ENCODE data around the gene PIAS1. TPM values are rescaled to one million over a fixed set of nuclear protein-coding genes. Genes with fewer than 3 reads are reported as not detected.

The PIAS1 gene
- 2.9 and 5.2 TPM in 2 replicates for total RNA-seq

GRCh38 chr15:68053701-68054627, at the start of gene PIAS1:
Gene PIAS1 (plus strand): TSS chr15:68054315. CDS start chr15:68054327, 12 bp downstream.

GRCh38 chr15:68204776-68205557, 150.9 kb downstream of the PIAS1 start, which contains the start of gene CALML4:
Gene CALML4 (minus strand): TSS chr15:68205332. CDS start chr15:68205247, 85 bp downstream.

GRCh38 chr15:68229386-68230156, 175.5 kb downstream of the PIAS1 start, which contains the start of gene CLN6:
Gene CLN6 (minus strand): TSS chr15:68229728. CDS start chr15:68229584, 144 bp downstream.

Other genes with a start within 250 kb of the PIAS1 start
- gene SKOR1, start 228.8 kb upstream of the PIAS1 start, total RNA-seq = 0.16 and 0.17 TPM in 2 replicates
- gene RNU6-1, start 214.3 kb upstream of the PIAS1 start, total RNA-seq = not detected in 2 replicates
- gene CALML4, start 151.0 kb downstream of the PIAS1 start, total RNA-seq = 1.2 and 2.7 TPM in 2 replicates
- 4.4 and 7.1 TPM in 2 replicates for gene CLN6, start 175.4 kb downstream of the PIAS1 start, total RNA-seq
- gene FEM1B, start 223.4 kb downstream of the PIAS1 start, total RNA-seq = 30.4 and 58.1 TPM in 2 replicates

All from bronchial smooth muscle cell (primary cell).